ENCODE results near the gene LIN7A. TPM values are rescaled to one million over a fixed set of nuclear protein-coding genes. Genes with fewer than 3 reads are reported as not detected.
A peak's percentile ranks its signal among the peaks of the same experiment; 100 is the strongest.

The LIN7A gene
- total and polyA plus RNA-seq, 2 of the 4 experiments (the other 2 are of a cell fraction) = 10.8 to 24.7 TPM

- CTCF ChIA-PET = no interaction called here
- BruUV-seq (replicated peaks) = no TSS peak
Observed at GRCh38 chr12:80814453-80814852, 123.3 kb downstream of the LIN7A start.

More at GRCh38 chr12:80814453-80814852, 123.3 kb downstream of the LIN7A start:
- peak overlapping the region; percentile 73 for H2AK9ac ChIP-seq (replicated peaks; ENCODE audit: low read depth, low read length, poor library complexity)
- H3K4me3 ChIP-seq (ENCODE audit: insufficient read depth, low read depth, low read length) = no peak overlapping the region
- peak overlapping the region; percentile 34 for H2AFZ ChIP-seq (replicated peaks; ENCODE audit: low read length, poor library complexity)
- DNase-seq (no peak), ATAC-seq (ENCODE audit: low read depth) (no peak)
- peak overlapping the region; percentile 48; the same call in 1 of the 2 replicates for H3K23ac ChIP-seq (ENCODE audit: low read depth, low read length)
- WGBS, 2 experiments (ENCODE audit: extremely low coverage in 2 of 2, insufficient read length in 1 of 2) = no CpG with 5 or more reads among the region's 4 CpGs
- POLR2A ChIA-PET (ENCODE audit: unreplicated experiment) = no interaction called here
- peak overlapping the region; percentile 40; the same call in 1 of the 2 replicates for H4K91ac ChIP-seq (ENCODE audit: insufficient read depth, low read depth, low read length)
- in situ Hi-C loops (cut with MboI; ENCODE audit: low sequenced_read_pairs) (no loop called here), dilution Hi-C loops (cut with HindIII; ENCODE audit: low sequenced_read_pairs, unreplicated experiment) (no loop called here), intact Hi-C loops (cut with micrococcal nuclease) (no loop called here)
- peak overlapping the region; percentile 63; the same call in 1 of the 2 replicates for H3K4ac ChIP-seq (ENCODE audit: low read depth, low read length)
- peak overlapping the region; percentile 78 for H2BK120ac ChIP-seq (ENCODE audit: low read depth, low read length)
- H3K27ac ChIP-seq (ENCODE audit: insufficient read depth, low read length) = no peak overlapping the region
- TF ChIP-seq POLR2A (IDR thresholded peaks at IDR 0.05; ENCODE audit: low read depth, low read length) = no peak
- no peak for TF ChIP-seq BHLHE40 (IDR thresholded peaks at IDR 0.05; ENCODE audit: low read depth, low read length)
- no peak for TF ChIP-seq NFE2L2 (IDR thresholded peaks at IDR 0.05; ENCODE audit: low read depth, low read length)
- TF ChIP-seq MAFK (IDR thresholded peaks at IDR 0.05; ENCODE audit: low read depth, low read length) = no peak
- TF ChIP-seq CEBPB (IDR thresholded peaks at IDR 0.05; ENCODE audit: low read depth, low read length) = no peak
- TF ChIP-seq CTCF (conservative IDR thresholded peaks at IDR 0.05; ENCODE audit: low read depth, low read length) = no peak
- no peak for TF ChIP-seq RAD21 (IDR thresholded peaks at IDR 0.05; ENCODE audit: low read length)
- no peak for TF ChIP-seq RCOR1 (IDR thresholded peaks at IDR 0.05; ENCODE audit: insufficient replicate concordance, low read length)
- no peak for TF ChIP-seq MXI1 (IDR thresholded peaks at IDR 0.05; ENCODE audit: borderline replicate concordance, low read depth, low read length)
- H3K79me1 ChIP-seq (ENCODE audit: low read depth in 1 of 2, low read length in 2 of 2) = no peaks in the 10 kb centered on the region
- peak overlapping the region; percentile 54; the same call in 1 of the 2 replicates for H4K5ac ChIP-seq (ENCODE audit: low read depth, low read length)
- H3K27me3 ChIP-seq (ENCODE audit: control insufficient read depth, insufficient read depth, low read length) = no peaks in the 10 kb centered on the region
- H2BK5ac ChIP-seq (ENCODE audit: low read depth, low read length, poor library complexity, severe bottlenecking) = peak overlapping the region; percentile 64
- H3K9ac ChIP-seq (ENCODE audit: low read depth, low read length) = no peak overlapping the region
- H2BK15ac ChIP-seq (ENCODE audit: low read depth, low read length) = peak overlapping the region; percentile 38; the same call in 1 of the 3 replicates
- no peak overlapping the region for H3K56ac ChIP-seq (ENCODE audit: extremely low read depth, insufficient read depth, low read length)
- H3K36me3 ChIP-seq (ENCODE audit: control insufficient read depth, insufficient read depth, low read length) = no peaks in the 10 kb centered on the region
- H3K4me2 ChIP-seq (ENCODE audit: low read depth, low read length) = no peak overlapping the region
- peak overlapping the region; percentile 75 for H2BK20ac ChIP-seq (ENCODE audit: low read depth, low read length)
- peaks cover 7% of the 10 kb centered on the region for H3K4me1 ChIP-seq (ENCODE audit: control insufficient read depth, insufficient read depth, low read length)
- H3K9me3 ChIP-seq (ENCODE audit: control insufficient read depth, insufficient read depth, low read length) = no peaks in the 10 kb centered on the region
- no peaks in the 10 kb centered on the region for H4K20me1 ChIP-seq (ENCODE audit: insufficient read depth, low read length)
- peak overlapping the region; percentile 88; the same call in 1 of the 2 replicates for H3K18ac ChIP-seq (ENCODE audit: low read depth, low read length)
- H2AK5ac ChIP-seq (ENCODE audit: low read depth, low read length) = peak overlapping the region; percentile 29; the same call in 1 of the 2 replicates
- peaks cover 4% of the 10 kb centered on the region; the same call in 1 of the 2 replicates for H3K9me1 ChIP-seq (ENCODE audit: insufficient read depth, low read length)
- H3K14ac ChIP-seq (replicated peaks; ENCODE audit: low read depth, low read length) = peak overlapping the region; percentile 70; the same call in 1 of the 2 replicates
- peak overlapping the region in 1 of 2 experiments; percentile 54; a peak in 1 of 4 replicates for H4K8ac ChIP-seq (ENCODE audit: low read depth in 2 of 2, low read length in 2 of 2)

All from IMR-90 (cell line).